ENCODE data around the gene NTMT1.

GRCh38 chr9:129604056-129604765, 21.8 kb upstream of the NTMT1 start:
- TF ChIP-seq CTCF (IDR thresholded peaks at IDR 0.05; ENCODE audit: poor library complexity) (no peak), EZH2 (IDR thresholded peaks at IDR 0.05; ENCODE audit: borderline replicate concordance) (no peak)

All from hepatocyte (in vitro differentiated cells).